SK-N-SH (cell line): ENCODE data around the gene MTR.

Experiments used
- CHD2 ChIP-seq: fragments of 150-350 bp; IDR thresholded peaks from 2 replicates; pipeline ENCODE4 v1.6.1; 2018; ENCODE audit warnings: low read length; ENCODE audit not compliant: partially characterized antibody
- FOXM1 ChIP-seq: IDR thresholded peaks from 2 replicates; pipeline ENCODE4 v1.4.0; 2012; ENCODE audit warnings: low read depth, mild to moderate bottlenecking
- POLR2AphosphoS5 ChIP-seq: IDR thresholded peaks from 2 replicates; pipeline ENCODE4 v1.6.1; 2012; ENCODE audit warnings: low read depth, low read length
- RCOR1 ChIP-seq: fragments of 150-350 bp; IDR thresholded peaks from 2 replicates; pipeline ENCODE4 v1.6.1; 2017; ENCODE audit warnings: antibody characterized with exemption, low read length
- SMC3 ChIP-seq: IDR thresholded peaks from 2 replicates; pipeline ENCODE4 v1.6.1; 2012; ENCODE audit warnings: low read depth, low read length, improper control_type of control experiment
- TAF1 ChIP-seq: IDR thresholded peaks from 2 replicates; pipeline ENCODE4 v1.6.1; 2012; ENCODE audit warnings: low read depth, mild to moderate bottlenecking, low read length, moderate library complexity, borderline replicate concordance
- TCF12 ChIP-seq: IDR thresholded peaks from 2 replicates; pipeline ENCODE4 v1.4.0; 2012
- TF ChIP-seq, protein P1 (sequence below): fragments of 200-600 bp; sonication (generic); IDR thresholded peaks from 2 replicates; pipeline ENCODE4 v1.6.1; 2017; ENCODE audit warnings: antibody characterized with exemption, mild to moderate bottlenecking, moderate library complexity
- TF ChIP-seq, protein P2 (sequence below): IDR thresholded peaks from 2 replicates; pipeline ENCODE4 v1.4.0; 2012; ENCODE audit warnings: low read depth

DNA sequence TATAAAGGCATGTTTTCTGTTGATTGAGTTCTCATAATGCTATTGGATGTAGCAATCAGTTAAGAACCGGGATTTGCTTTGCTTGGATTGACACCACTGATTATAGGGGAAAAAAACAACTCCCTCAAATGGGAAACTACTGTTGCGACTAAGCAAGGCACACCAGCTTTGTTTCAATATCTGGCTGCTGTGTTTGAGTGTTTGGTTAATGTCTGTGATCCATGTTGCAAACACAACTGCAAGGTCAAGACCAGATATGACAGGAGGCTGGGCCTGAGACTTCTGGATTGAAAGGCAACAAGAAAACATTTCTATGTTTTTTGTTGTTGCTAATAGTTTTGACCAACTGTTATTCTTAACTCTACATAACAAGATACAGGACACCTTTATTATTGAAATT lies 50.7 kb downstream of the MTR start:
- TF ChIP-seq, protein P1, sequence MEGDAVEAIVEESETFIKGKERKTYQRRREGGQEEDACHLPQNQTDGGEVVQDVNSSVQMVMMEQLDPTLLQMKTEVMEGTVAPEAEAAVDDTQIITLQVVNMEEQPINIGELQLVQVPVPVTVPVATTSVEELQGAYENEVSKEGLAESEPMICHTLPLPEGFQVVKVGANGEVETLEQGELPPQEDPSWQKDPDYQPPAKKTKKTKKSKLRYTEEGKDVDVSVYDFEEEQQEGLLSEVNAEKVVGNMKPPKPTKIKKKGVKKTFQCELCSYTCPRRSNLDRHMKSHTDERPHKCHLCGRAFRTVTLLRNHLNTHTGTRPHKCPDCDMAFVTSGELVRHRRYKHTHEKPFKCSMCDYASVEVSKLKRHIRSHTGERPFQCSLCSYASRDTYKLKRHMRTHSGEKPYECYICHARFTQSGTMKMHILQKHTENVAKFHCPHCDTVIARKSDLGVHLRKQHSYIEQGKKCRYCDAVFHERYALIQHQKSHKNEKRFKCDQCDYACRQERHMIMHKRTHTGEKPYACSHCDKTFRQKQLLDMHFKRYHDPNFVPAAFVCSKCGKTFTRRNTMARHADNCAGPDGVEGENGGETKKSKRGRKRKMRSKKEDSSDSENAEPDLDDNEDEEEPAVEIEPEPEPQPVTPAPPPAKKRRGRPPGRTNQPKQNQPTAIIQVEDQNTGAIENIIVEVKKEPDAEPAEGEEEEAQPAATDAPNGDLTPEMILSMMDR = no peak
- TF ChIP-seq, protein P2, sequence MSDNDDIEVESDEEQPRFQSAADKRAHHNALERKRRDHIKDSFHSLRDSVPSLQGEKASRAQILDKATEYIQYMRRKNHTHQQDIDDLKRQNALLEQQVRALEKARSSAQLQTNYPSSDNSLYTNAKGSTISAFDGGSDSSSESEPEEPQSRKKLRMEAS = no peak
- TF ChIP-seq POLR2AphosphoS5 (no peak), TAF1 (no peak), SMC3 (no peak), TCF12 (no peak), RCOR1 (no peak), FOXM1 (no peak), CHD2 (no peak)
